GM23338 (cell line): ENCODE results near the gene FHIT. TPM values are rescaled to one million over a fixed set of nuclear protein-coding genes. Genes with fewer than 3 reads are reported as not detected.

Experiments
- CREB1 ChIP-seq: fragments of 250-450 bp; sonication (Bioruptor Pico); IDR thresholded peaks from 2 replicates; pipeline ENCODE4 v1.5.0; 2020; ENCODE audit warnings: low read depth, mild to moderate bottlenecking, moderate library complexity
- ETS1 ChIP-seq: IDR thresholded peaks from 2 replicates; pipeline ENCODE4 v1.6.1; 2016; ENCODE audit warnings: antibody characterized with exemption
- EZH2phosphoT487 ChIP-seq: fragments of 200-600 bp; sonication (generic); IDR thresholded peaks from one replicate; pipeline ENCODE4 v1.8.1; 2018; ENCODE audit warnings: antibody characterized with exemption; ENCODE audit not compliant: unreplicated experiment
- JUNB ChIP-seq: IDR thresholded peaks from one replicate; pipeline ENCODE4 v1.6.1; 2016; ENCODE audit warnings: antibody characterized with exemption; ENCODE audit not compliant: unreplicated experiment
- NANOG ChIP-seq: IDR thresholded peaks from 2 replicates; pipeline ENCODE4 v1.6.1; 2016; ENCODE audit warnings: antibody characterized with exemption, borderline replicate concordance
- REST ChIP-seq: IDR thresholded peaks from one replicate; pipeline ENCODE4 v1.6.1; 2018; ENCODE audit warnings: antibody characterized with exemption; ENCODE audit not compliant: unreplicated experiment
- STAT1 ChIP-seq: IDR thresholded peaks from one replicate; pipeline ENCODE4 v1.6.1; 2016; ENCODE audit warnings: antibody characterized with exemption; ENCODE audit not compliant: unreplicated experiment
- ZNF331 ChIP-seq: fragments of 250-450 bp; sonication (Bioruptor Pico); IDR thresholded peaks from 2 replicates; pipeline ENCODE4 v1.5.0; 2020; ENCODE audit warnings: low read depth, mild to moderate bottlenecking, moderate library complexity
- ZNF462 ChIP-seq: fragments of 250-450 bp; sonication (Bioruptor Pico); IDR thresholded peaks from 2 replicates; pipeline ENCODE4 v1.5.0; 2020; ENCODE audit warnings: mild to moderate bottlenecking, moderate library complexity
- polyA plus RNA-seq: library from polyadenylated mRNA; unstranded; fragments of >200 nt; fragmentation: Nextera tagmentation; extraction: Ambion mirVana; gene quantifications from 2 replicates; pipeline ENCODE4 v1.2.1, GENCODE V29; 2016
- total RNA-seq: library from RNA; depleted of rRNA; stranded (reverse); fragments of >200 nt; shearing (Covaris generic); gene quantifications from 2 replicates; pipeline ENCODE4 v1.2.3, GENCODE V29; 2014

Gene FHIT
- total and polyA plus RNA-seq, 2 experiments from 2014 or later, result 3.0 to 8.3 TPM

GRCh38 chr3:61277411-61277810 lies 26.2 kb upstream of the FHIT start (continued):
- TF ChIP-seq ZNF462 (CRISPR knock-in tag) (no peak), CREB1 (no peak), NANOG (no peak), JUNB (no peak), REST (no peak), EZH2phosphoT487 (no peak), ETS1 (no peak), ZNF331 (CRISPR knock-in tag) (no peak), STAT1 (no peak)
